ENCODE data around the gene DOCK3.

The DOCK3 gene

DNA sequence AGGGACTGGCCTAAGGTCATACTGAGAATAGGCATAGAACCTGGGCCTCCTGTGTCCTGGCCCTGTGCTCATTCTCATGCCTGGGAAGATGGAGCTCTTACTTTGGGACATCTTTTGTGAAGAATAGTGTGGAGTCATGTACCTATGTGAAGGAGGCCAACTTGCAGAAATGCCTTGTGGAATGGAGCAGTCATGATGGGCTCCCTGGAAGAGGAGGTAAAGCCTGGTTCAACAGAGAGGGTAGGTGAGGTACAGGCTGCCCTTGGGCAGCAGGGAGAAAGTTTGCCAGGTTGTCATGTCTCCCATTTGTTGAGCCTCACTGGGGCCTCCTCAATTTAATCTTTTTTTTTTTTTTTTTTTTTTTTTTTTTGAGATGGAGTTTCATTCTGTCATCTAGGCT, 39.7 kb upstream of the DOCK3 start:
- no peak for ATAC-seq
- TF ChIP-seq ZNF8 (CRISPR knock-in tag; IDR thresholded peaks at IDR 0.05) (no peak), ZC3H10 (CRISPR knock-in tag; IDR thresholded peaks at IDR 0.05) (no peak), ZFP3 (CRISPR knock-in tag; IDR thresholded peaks at IDR 0.05) (no peak), ZNF70 (CRISPR knock-in tag; IDR thresholded peaks at IDR 0.05) (no peak), BACH2 (CRISPR knock-in tag; IDR thresholded peaks at IDR 0.05; ENCODE audit: borderline replicate concordance) (no peak), OSR1 (CRISPR knock-in tag; IDR thresholded peaks at IDR 0.05) (no peak), SNAI2 (CRISPR knock-in tag; IDR thresholded peaks at IDR 0.05) (no peak), PPARA (CRISPR knock-in tag; IDR thresholded peaks at IDR 0.05; ENCODE audit: borderline replicate concordance) (no peak), CSDC2 (CRISPR knock-in tag; IDR thresholded peaks at IDR 0.05) (no peak), RARB (CRISPR knock-in tag; IDR thresholded peaks at IDR 0.05) (no peak), ARNTL (CRISPR knock-in tag; IDR thresholded peaks at IDR 0.05; ENCODE audit: borderline replicate concordance, low read depth) (no peak)
- TF ChIP-seq, protein P1, sequence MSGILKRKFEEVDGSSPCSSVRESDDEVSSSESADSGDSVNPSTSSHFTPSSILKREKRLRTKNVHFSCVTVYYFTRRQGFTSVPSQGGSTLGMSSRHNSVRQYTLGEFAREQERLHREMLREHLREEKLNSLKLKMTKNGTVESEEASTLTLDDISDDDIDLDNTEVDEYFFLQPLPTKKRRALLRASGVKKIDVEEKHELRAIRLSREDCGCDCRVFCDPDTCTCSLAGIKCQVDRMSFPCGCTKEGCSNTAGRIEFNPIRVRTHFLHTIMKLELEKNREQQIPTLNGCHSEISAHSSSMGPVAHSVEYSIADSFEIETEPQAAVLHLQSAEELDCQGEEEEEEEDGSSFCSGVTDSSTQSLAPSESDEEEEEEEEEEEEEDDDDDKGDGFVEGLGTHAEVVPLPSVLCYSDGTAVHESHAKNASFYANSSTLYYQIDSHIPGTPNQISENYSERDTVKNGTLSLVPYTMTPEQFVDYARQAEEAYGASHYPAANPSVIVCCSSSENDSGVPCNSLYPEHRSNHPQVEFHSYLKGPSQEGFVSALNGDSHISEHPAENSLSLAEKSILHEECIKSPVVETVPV (CRISPR knock-in tag; IDR thresholded peaks at IDR 0.05) = no peak

- TF ChIP-seq PATZ1 (CRISPR knock-in tag; IDR thresholded peaks at IDR 0.05; ENCODE audit: borderline replicate concordance) (no peak), TCF4 (CRISPR knock-in tag; IDR thresholded peaks at IDR 0.05; ENCODE audit: borderline replicate concordance) (no peak), PPARA (CRISPR knock-in tag; IDR thresholded peaks at IDR 0.05; ENCODE audit: borderline replicate concordance) (no peak)
- TF ChIP-seq, protein P2, sequence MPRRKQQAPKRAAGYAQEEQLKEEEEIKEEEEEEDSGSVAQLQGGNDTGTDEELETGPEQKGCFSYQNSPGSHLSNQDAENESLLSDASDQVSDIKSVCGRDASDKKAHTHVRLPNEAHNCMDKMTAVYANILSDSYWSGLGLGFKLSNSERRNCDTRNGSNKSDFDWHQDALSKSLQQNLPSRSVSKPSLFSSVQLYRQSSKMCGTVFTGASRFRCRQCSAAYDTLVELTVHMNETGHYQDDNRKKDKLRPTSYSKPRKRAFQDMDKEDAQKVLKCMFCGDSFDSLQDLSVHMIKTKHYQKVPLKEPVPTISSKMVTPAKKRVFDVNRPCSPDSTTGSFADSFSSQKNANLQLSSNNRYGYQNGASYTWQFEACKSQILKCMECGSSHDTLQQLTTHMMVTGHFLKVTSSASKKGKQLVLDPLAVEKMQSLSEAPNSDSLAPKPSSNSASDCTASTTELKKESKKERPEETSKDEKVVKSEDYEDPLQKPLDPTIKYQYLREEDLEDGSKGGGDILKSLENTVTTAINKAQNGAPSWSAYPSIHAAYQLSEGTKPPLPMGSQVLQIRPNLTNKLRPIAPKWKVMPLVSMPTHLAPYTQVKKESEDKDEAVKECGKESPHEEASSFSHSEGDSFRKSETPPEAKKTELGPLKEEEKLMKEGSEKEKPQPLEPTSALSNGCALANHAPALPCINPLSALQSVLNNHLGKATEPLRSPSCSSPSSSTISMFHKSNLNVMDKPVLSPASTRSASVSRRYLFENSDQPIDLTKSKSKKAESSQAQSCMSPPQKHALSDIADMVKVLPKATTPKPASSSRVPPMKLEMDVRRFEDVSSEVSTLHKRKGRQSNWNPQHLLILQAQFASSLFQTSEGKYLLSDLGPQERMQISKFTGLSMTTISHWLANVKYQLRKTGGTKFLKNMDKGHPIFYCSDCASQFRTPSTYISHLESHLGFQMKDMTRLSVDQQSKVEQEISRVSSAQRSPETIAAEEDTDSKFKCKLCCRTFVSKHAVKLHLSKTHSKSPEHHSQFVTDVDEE (CRISPR knock-in tag; IDR thresholded peaks at IDR 0.05) = no peak
- TF ChIP-seq, protein P1 (CRISPR knock-in tag; IDR thresholded peaks at IDR 0.05) = no peak
- ATAC-seq = no peak
Measured at GRCh38 chr3:50637011-50637410, 37.7 kb upstream of the DOCK3 start.

DNA sequence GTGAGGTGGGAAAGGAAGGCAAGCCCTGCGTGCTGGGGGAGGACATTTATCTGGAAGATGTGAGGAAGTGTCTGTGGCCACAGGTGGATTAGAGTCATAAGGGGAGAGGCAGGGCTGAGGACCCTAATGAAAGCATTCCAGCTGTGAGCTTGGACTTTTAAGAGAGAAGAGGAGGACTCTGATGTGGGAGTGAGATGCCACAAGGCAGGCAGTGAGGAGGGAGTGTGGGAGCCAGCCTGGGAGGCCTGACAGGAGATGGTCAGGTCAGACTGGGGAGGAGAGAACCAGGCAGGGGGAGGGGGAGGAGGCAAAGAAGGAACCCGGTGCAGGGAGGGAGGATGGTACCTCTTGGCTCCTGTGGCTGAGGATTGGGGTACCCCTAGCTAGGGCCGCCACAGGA, 36.8 kb upstream of the DOCK3 start:
- no peak for ATAC-seq
- TF ChIP-seq POU6F1 (CRISPR knock-in tag; IDR thresholded peaks at IDR 0.05; ENCODE audit: borderline replicate concordance, low read depth) (no peak), PATZ1 (CRISPR knock-in tag; IDR thresholded peaks at IDR 0.05; ENCODE audit: borderline replicate concordance) (no peak), GLIS3 (CRISPR knock-in tag; IDR thresholded peaks at IDR 0.05) (no peak), ZC3H10 (CRISPR knock-in tag; IDR thresholded peaks at IDR 0.05) (no peak), ZNF565 (CRISPR knock-in tag; conservative IDR thresholded peaks at IDR 0.05; ENCODE audit: low read depth) (no peak), RARB (CRISPR knock-in tag; IDR thresholded peaks at IDR 0.05) (no peak), CSDC2 (CRISPR knock-in tag; IDR thresholded peaks at IDR 0.05) (no peak), SNAI2 (CRISPR knock-in tag; IDR thresholded peaks at IDR 0.05) (no peak), OSR1 (CRISPR knock-in tag; IDR thresholded peaks at IDR 0.05) (no peak)
- TF ChIP-seq, protein P2 (CRISPR knock-in tag; IDR thresholded peaks at IDR 0.05) = no peak
